Measurements from ENCODE around the gene IFT81.

The IFT81 gene

DNA sequence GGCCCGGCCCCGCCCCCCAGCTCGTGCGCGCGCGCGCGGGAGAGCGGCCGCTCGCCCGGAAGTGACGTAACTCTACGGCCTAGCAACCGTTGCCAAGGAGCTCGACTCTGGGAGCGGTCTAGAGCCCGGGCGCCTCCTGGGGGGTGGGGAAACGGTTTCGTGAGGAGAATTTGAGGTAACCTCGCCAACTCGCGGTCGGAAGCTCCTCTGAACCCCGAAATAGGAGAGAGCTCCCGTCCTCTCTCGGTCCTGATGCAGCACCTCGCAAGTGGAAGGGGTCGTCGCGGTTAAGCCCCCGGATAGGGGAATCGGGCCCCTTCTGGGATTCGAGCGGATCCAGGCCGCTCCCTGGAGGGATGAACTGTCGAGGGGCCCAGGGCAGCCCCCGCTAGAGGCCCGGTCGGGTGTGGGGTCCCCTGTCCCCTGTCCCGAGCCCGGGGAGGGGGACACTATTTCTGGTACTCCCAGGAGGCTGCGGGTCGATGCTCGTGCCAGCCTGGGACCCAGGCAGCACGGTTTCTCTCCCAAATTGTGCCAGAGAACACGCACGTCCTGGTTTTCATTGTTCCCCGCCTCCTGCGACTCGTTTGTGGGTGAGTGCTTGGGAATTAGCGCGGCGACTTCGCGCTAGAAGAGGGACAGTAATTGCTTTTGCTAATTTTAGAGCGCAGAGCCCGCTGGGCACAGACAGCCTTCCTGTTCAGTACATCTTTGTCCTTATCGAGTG lies at the start of gene IFT81 (continued):
- TF ChIP-seq, protein P1, sequence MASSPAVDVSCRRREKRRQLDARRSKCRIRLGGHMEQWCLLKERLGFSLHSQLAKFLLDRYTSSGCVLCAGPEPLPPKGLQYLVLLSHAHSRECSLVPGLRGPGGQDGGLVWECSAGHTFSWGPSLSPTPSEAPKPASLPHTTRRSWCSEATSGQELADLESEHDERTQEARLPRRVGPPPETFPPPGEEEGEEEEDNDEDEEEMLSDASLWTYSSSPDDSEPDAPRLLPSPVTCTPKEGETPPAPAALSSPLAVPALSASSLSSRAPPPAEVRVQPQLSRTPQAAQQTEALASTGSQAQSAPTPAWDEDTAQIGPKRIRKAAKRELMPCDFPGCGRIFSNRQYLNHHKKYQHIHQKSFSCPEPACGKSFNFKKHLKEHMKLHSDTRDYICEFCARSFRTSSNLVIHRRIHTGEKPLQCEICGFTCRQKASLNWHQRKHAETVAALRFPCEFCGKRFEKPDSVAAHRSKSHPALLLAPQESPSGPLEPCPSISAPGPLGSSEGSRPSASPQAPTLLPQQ (tag by site-specific recombination; IDR thresholded peaks at IDR 0.05): peak; percentile 75
- TF ChIP-seq, protein P2, sequence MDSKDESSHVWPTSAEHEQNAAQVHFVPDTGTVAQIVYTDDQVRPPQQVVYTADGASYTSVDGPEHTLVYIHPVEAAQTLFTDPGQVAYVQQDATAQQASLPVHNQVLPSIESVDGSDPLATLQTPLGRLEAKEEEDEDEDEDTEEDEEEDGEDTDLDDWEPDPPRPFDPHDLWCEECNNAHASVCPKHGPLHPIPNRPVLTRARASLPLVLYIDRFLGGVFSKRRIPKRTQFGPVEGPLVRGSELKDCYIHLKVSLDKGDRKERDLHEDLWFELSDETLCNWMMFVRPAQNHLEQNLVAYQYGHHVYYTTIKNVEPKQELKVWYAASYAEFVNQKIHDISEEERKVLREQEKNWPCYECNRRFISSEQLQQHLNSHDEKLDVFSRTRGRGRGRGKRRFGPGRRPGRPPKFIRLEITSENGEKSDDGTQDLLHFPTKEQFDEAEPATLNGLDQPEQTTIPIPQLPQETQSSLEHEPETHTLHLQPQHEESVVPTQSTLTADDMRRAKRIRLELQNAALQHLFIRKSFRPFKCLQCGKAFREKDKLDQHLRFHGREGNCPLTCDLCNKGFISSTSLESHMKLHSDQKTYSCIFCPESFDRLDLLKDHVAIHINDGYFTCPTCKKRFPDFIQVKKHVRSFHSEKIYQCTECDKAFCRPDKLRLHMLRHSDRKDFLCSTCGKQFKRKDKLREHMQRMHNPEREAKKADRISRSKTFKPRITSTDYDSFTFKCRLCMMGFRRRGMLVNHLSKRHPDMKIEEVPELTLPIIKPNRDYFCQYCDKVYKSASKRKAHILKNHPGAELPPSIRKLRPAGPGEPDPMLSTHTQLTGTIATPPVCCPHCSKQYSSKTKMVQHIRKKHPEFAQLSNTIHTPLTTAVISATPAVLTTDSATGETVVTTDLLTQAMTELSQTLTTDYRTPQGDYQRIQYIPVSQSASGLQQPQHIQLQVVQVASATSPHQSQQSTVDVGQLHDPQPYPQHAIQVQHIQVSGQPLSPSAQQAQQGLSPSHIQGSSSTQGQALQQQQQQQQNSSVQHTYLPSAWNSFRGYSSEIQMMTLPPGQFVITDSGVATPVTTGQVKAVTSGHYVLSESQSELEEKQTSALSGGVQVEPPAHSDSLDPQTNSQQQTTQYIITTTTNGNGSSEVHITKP (tag by site-specific recombination; IDR thresholded peaks at IDR 0.05): peak; percentile 52; the same call in 1 of the 2 replicates
- TF ChIP-seq ZNF2 (tag by site-specific recombination; IDR thresholded peaks at IDR 0.05) (peak; percentile 27; the same call in 1 of the 2 replicates), ZBTB8A (tag by site-specific recombination; IDR thresholded peaks at IDR 0.05) (peak; percentile 56; the same call in 1 of the 2 replicates), ZNF214 (tag by site-specific recombination; IDR thresholded peaks at IDR 0.05; ENCODE audit: borderline replicate concordance) (no peak), ZNF707 (tag by site-specific recombination; IDR thresholded peaks at IDR 0.05) (no peak), ZXDB (tag by site-specific recombination; IDR thresholded peaks at IDR 0.05) (peak; percentile 28), ZFP37 (tag by site-specific recombination; IDR thresholded peaks at IDR 0.05) (0 out of 2 replicates have a peak, but pooled peaks have one; percentile 46), ZEB2 (tag by site-specific recombination; IDR thresholded peaks at IDR 0.05) (peak; percentile 49; the same call in 1 of the 2 replicates), MYNN (tag by site-specific recombination; IDR thresholded peaks at IDR 0.05; ENCODE audit: borderline replicate concordance) (peak; percentile 75), ZNF501 (tag by site-specific recombination; IDR thresholded peaks at IDR 0.05) (peak; percentile 37; the same call in 1 of the 2 replicates), ZNF623 (tag by site-specific recombination; IDR thresholded peaks at IDR 0.05) (no peak), ZNF335 (tag by site-specific recombination; conservative IDR thresholded peaks at IDR 0.05) (peak; percentile 74), ZNF366 (tag by site-specific recombination; conservative IDR thresholded peaks at IDR 0.05) (no peak), ZBTB7A (tag by site-specific recombination; IDR thresholded peaks at IDR 0.05; ENCODE audit: low read depth) (peak; percentile 77; the same call in 1 of the 2 replicates), OVOL3 (tag by site-specific recombination; IDR thresholded peaks at IDR 0.05) (peak; percentile 57; the same call in 1 of the 2 replicates), ZBTB17 (tag by site-specific recombination; IDR thresholded peaks at IDR 0.05) (peak; percentile 89), ZNF629 (tag by site-specific recombination; IDR thresholded peaks at IDR 0.05) (peak; percentile 66), ZBTB1 (tag by site-specific recombination; IDR thresholded peaks at IDR 0.05) (no peak), ZNF561 (tag by site-specific recombination; IDR thresholded peaks at IDR 0.05; ENCODE audit: borderline replicate concordance) (0 out of 2 replicates have a peak, but pooled peaks have one; percentile 25), HOXA7 (CRISPR knock-in tag; IDR thresholded peaks at IDR 0.05; ENCODE audit: borderline replicate concordance) (no peak)
- TF ChIP-seq, protein P3, sequence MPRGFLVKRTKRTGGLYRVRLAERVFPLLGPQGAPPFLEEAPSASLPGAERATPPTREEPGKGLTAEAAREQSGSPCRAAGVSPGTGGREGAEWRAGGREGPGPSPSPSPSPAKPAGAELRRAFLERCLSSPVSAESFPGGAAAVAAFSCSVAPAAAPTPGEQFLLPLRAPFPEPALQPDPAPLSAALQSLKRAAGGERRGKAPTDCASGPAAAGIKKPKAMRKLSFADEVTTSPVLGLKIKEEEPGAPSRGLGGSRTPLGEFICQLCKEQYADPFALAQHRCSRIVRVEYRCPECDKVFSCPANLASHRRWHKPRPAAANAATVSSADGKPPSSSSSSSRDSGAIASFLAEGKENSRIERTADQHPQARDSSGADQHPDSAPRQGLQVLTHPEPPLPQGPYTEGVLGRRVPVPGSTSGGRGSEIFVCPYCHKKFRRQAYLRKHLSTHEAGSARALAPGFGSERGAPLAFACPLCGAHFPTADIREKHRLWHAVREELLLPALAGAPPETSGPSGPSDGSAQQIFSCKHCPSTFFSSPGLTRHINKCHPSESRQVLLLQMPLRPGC (tag by site-specific recombination; IDR thresholded peaks at IDR 0.05): 0 out of 2 replicates have a peak, but pooled peaks have one; percentile 17
